ENCODE results near the gene MAPK8. TPM values are rescaled to one million over a fixed set of nuclear protein-coding genes. Genes with fewer than 3 reads are reported as not detected.

Gene MAPK8
- total RNA-seq, 1 experiment from 2014 or later, result 55.7 TPM

DNA sequence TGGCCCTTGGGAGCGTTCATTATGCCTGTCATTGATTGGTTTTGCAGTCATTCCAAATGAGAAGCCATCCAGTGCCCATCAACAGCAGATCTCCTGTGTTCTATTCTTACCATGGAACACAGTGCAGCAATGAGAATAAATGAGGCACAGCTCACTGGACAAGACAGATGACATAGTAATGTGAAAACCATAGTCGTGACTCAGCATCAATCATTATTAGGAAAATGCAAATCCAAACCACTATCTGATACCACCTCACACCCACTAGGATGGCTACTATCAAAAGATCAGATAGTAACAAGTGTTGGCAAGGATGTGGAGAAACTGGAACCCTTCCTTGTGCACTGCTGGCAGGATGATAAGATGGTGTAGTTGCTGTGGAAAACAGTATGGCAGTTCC lies 153.7 kb downstream of the MAPK8 start:
- CTCF ChIA-PET, result no interaction called here
- H3K4me1 Mint-ChIP-seq (ENCODE audit: low read depth, unreplicated experiment), result no peaks in the 10 kb centered on the region
- H3K9me3 Mint-ChIP-seq (ENCODE audit: low read depth, unreplicated experiment), result no peaks in the 10 kb centered on the region
- TF ChIP-seq, protein P1, sequence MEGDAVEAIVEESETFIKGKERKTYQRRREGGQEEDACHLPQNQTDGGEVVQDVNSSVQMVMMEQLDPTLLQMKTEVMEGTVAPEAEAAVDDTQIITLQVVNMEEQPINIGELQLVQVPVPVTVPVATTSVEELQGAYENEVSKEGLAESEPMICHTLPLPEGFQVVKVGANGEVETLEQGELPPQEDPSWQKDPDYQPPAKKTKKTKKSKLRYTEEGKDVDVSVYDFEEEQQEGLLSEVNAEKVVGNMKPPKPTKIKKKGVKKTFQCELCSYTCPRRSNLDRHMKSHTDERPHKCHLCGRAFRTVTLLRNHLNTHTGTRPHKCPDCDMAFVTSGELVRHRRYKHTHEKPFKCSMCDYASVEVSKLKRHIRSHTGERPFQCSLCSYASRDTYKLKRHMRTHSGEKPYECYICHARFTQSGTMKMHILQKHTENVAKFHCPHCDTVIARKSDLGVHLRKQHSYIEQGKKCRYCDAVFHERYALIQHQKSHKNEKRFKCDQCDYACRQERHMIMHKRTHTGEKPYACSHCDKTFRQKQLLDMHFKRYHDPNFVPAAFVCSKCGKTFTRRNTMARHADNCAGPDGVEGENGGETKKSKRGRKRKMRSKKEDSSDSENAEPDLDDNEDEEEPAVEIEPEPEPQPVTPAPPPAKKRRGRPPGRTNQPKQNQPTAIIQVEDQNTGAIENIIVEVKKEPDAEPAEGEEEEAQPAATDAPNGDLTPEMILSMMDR (IDR thresholded peaks at IDR 0.05; ENCODE audit: unreplicated experiment), result no peak
- no peak for DNase-seq
- no peak overlapping the region for H3K4me3 Mint-ChIP-seq (ENCODE audit: low read depth, unreplicated experiment)
- H3K27me3 Mint-ChIP-seq (ENCODE audit: unreplicated experiment), result peaks cover 20% of the 10 kb centered on the region
- H3K36me3 Mint-ChIP-seq (ENCODE audit: insufficient read depth, unreplicated experiment), result no peaks in the 10 kb centered on the region
- intact Hi-C loops (cut with micrococcal nuclease; ENCODE audit: unreplicated experiment), result no loop called here
- no peak overlapping the region for H3K27ac Mint-ChIP-seq (ENCODE audit: unreplicated experiment)
- no TSS peak for BruUV-seq (replicated peaks)

DNA sequence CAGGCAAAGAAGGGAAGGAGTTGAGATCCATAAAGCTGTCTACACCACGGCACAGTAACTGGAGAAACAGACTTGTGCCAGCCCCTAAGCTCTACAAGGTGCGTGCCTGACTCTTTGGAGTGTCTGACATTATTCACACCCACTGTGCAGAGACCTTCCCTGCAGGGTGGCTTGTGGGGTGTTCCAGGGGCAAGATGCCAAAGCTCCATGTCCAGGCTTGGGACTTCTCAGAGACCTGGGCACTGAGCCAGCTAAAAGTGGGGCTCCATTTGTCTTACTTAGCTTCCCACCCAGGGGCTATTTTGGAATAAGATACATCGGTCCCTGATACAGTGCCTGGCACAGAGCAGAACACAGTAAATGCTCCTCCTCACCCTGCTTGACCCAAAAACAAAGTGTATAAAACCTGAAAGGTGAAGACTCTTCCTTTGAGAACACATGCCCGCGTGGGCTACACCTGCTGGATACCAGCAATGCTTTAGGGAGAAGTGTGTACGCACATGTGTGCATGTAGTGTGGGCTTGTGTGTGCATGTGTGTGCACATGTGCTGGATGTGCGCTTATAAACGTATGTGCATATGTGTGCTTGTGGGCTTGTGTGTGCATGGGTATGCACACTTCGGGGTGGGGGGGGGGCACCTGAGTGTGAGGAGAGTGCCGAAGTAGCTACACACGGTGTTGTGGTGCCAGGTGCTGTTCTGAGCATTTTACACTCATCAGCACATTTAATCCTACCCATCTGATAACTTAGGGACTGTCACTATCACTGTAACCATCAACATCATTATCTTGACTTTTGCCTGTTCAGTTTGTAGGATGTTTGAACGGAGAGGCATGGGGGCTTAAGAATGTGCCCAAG lies 155.4 kb downstream of the MAPK8 start:
- intact Hi-C loops (cut with micrococcal nuclease; ENCODE audit: unreplicated experiment), result no loop called here
- H3K36me3 Mint-ChIP-seq (ENCODE audit: insufficient read depth, unreplicated experiment), result no peaks in the 10 kb centered on the region
- H3K27ac Mint-ChIP-seq (ENCODE audit: unreplicated experiment), result no peak overlapping the region
- DNase-seq, result no peak
- no TSS peak for BruUV-seq (replicated peaks)
- H3K9me3 Mint-ChIP-seq (ENCODE audit: low read depth, unreplicated experiment), result no peaks in the 10 kb centered on the region
- CTCF ChIA-PET, result no interaction called here
- TF ChIP-seq, protein P1 (IDR thresholded peaks at IDR 0.05; ENCODE audit: unreplicated experiment), result no peak
- peaks cover 34% of the 10 kb centered on the region for H3K27me3 Mint-ChIP-seq (ENCODE audit: unreplicated experiment)
- no peak overlapping the region for H3K4me3 Mint-ChIP-seq (ENCODE audit: low read depth, unreplicated experiment)
- H3K4me1 Mint-ChIP-seq (ENCODE audit: low read depth, unreplicated experiment), result no peaks in the 10 kb centered on the region

DNA sequence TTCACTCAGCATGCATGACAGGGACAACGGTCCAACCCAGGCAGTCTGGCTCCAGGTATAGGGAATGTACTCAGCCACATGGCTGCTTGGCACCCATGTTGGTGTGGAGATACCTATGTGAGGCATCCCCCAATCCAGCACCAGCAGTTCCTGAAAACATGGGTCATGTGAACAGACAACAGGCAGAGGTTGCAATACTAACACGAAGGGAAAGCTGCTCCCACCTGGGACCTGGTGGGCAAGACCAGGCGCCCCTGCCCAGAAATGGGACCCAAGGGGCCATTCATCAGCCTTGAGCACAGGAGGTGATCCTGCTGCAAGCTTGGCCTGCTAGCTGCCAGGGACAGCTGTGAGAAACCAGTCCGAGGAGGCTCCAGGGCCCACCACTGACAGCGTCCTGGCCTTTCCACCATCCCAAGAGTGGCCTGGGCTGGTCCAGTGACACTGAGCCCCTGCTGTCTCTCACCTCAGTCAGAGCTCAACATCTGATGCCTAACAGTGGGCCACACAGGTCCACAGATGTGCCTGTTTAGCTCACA lies 156.1 kb downstream of the MAPK8 start:
- Mint-ChIP-seq H3K36me3 (ENCODE audit: insufficient read depth, unreplicated experiment) (no peaks in the 10 kb centered on the region), H3K9me3 (ENCODE audit: low read depth, unreplicated experiment) (no peaks in the 10 kb centered on the region), H3K27ac (ENCODE audit: unreplicated experiment) (no peak overlapping the region), H3K4me3 (ENCODE audit: low read depth, unreplicated experiment) (no peak overlapping the region), H3K4me1 (ENCODE audit: low read depth, unreplicated experiment) (no peaks in the 10 kb centered on the region), H3K27me3 (ENCODE audit: unreplicated experiment) (peaks cover 41% of the 10 kb centered on the region)
- no peak for DNase-seq
- intact Hi-C loops (cut with micrococcal nuclease; ENCODE audit: unreplicated experiment), result no loop called here
- CTCF ChIA-PET, result no interaction called here
- TF ChIP-seq, protein P1 (IDR thresholded peaks at IDR 0.05; ENCODE audit: unreplicated experiment), result no peak
- no TSS peak for BruUV-seq (replicated peaks)

DNA sequence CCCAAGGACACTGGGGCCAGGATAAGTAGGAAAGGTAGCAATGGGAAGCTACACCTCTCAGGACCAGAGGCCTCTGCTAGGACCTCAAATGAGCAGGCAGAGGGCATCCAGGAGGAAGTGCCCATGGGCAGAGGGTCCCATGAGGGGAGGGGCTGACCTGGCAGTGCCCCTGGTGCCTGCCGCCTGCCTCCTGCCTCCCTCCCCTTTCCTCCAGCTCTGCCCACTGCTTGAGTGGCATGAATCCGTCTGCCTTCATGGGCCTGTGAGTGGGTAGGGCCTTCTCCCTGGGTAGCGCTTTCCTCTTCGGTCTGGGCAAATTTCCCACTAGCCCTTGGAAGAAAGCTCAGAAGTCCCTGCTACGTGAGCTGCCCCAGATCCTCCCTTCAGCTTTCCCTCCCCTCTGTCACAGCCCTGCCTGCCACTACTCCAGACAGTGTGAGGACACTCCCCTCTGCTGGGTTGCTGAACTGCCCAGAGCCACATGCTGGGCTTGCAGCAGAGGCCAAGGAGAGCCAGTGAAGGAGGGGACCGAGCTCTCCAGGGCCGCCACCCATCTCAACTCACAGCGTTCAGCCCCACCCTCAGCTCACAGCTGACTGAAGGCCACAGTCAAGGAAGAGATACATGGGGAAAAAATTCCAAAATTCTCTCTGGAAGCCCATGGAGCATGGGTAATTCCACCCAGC lies 157.0 kb downstream of the MAPK8 start:
- TF ChIP-seq, protein P1 (IDR thresholded peaks at IDR 0.05; ENCODE audit: unreplicated experiment), result no peak
- Mint-ChIP-seq H3K27me3 (ENCODE audit: unreplicated experiment) (peaks cover 43% of the 10 kb centered on the region), H3K4me1 (ENCODE audit: low read depth, unreplicated experiment) (no peaks in the 10 kb centered on the region), H3K27ac (ENCODE audit: unreplicated experiment) (no peak overlapping the region), H3K9me3 (ENCODE audit: low read depth, unreplicated experiment) (no peaks in the 10 kb centered on the region), H3K4me3 (ENCODE audit: low read depth, unreplicated experiment) (no peak overlapping the region), H3K36me3 (ENCODE audit: insufficient read depth, unreplicated experiment) (no peaks in the 10 kb centered on the region)
- intact Hi-C loops (cut with micrococcal nuclease; ENCODE audit: unreplicated experiment), result no loop called here
- CTCF ChIA-PET, result no interaction called here
- no TSS peak for BruUV-seq (replicated peaks)
- no peak for DNase-seq
